K562 (cell line): ENCODE data around the gene NFIC. TPM values are rescaled to one million over a fixed set of nuclear protein-coding genes. Genes with fewer than 3 reads are reported as not detected.

Source experiments
- ATAC-seq: fragments of 200-7000 bp; cut with Tn5 transposase; 3 replicates; pipeline ENCODE4 v1.9.1; 2020; ENCODE audit warnings: moderate library complexity
- BruUV-seq: library from RNA; stranded (reverse); fragments of 400-500 nt; replicated peaks from 2 replicates; lab custom pipeline; 2021; lab: Mats Ljungman, UMichigan
- CTCF ChIA-PET: fragments of 300-600 bp; formaldehyde crosslinking; extraction: SDS; loops from one replicate; lab custom pipeline; 2021; ENCODE audit warnings: low intra/inter-chr PET ratio; lab: Yijun Ruan, JAX
- POLR2A ChIA-PET: fragments of 300-600, 350-650 bp; sonication (Branson Sonifier 250); formaldehyde crosslinking; extraction: SDS; loops from one replicate; lab custom pipeline; 2021; ENCODE audit warnings: antibody characterized with exemption, inconsistent platforms; lab: Yijun Ruan, JAX
- DNase-seq, 4 experiments: peaks; one replicate each; pipeline versions ENCODE4 v3.0.0 to v3.0.0-alpha.2; 2011 to 2018; ENCODE audit warnings: low spot score in 3 of 4, mixed read lengths in 3 of 4; ENCODE audit errors: extremely low read depth in 1 of 4
- FAIRE-seq: peaks from 2 replicates; lab custom pipeline; 2011; peaks lifted over from hg19 to GRCh38; lab: Jason Lieb, UNC
- H2AFZ ChIP-seq: 2 replicates; pipeline ENCODE4 v1.6.0; 2011; ENCODE audit warnings: low read depth, low read length, control low read depth, inconsistent platforms
- H3K27ac ChIP-seq: fragments of 200-600 bp; 3 replicates; pipeline ENCODE4 v1.8.0; 2011; ENCODE audit warnings: low read depth, mild to moderate bottlenecking, control low read depth, inconsistent platforms, low read length, moderate library complexity, mixed read lengths; ENCODE audit errors: extremely low read depth
- H3K27me3 ChIP-seq, 2 experiments: fragments of 300-600 bp in 1 of 2; 2 replicates in 1 of 2; 3 replicates in 1 of 2; pipeline versions ENCODE4 v1.6.0 to v1.8.0; 2011; ENCODE audit warnings: inconsistent platforms in 2 of 2, low read length in 2 of 2, mild to moderate bottlenecking in 1 of 2, mixed read lengths in 1 of 2, moderate library complexity in 1 of 2; ENCODE audit not compliant: control insufficient read depth in 2 of 2, insufficient read depth in 2 of 2
- H3K36me3 ChIP-seq: fragments of 300-600 bp; 3 replicates; pipeline ENCODE4 v1.8.0; 2011; ENCODE audit warnings: mild to moderate bottlenecking, low read length, inconsistent platforms; ENCODE audit not compliant: control insufficient read depth, insufficient read depth
- H3K4me1 ChIP-seq, 2 experiments: fragments of 200-600 bp in 1 of 2; replicated peaks in 1 of 2; 2 replicates in 1 of 2; 3 replicates in 1 of 2; pipeline versions ENCODE4 v1.5.1 to v1.8.0; 2011; ENCODE audit warnings: inconsistent platforms in 2 of 2, low read length in 2 of 2, mild to moderate bottlenecking in 1 of 2, mixed read lengths in 1 of 2, moderate library complexity in 1 of 2; ENCODE audit not compliant: control insufficient read depth in 2 of 2, insufficient read depth in 2 of 2
- H3K4me2 ChIP-seq: 2 replicates; pipeline ENCODE4 v1.6.1; 2011; ENCODE audit warnings: low read length, control low read depth, inconsistent platforms, mixed read lengths; ENCODE audit not compliant: insufficient read depth
- H3K4me3 ChIP-seq: fragments of 200-600 bp; sonication (generic), shearing (Covaris generic); 2 replicates; pipeline ENCODE4 v1.5.1; 2016; ENCODE audit warnings: control low read depth, inconsistent platforms
- H3K79me2 ChIP-seq: fragments of 200-600 bp; 3 replicates; pipeline ENCODE4 v1.8.0; 2011; ENCODE audit warnings: low read length, inconsistent platforms; ENCODE audit not compliant: control insufficient read depth, insufficient read depth
- H3K9ac ChIP-seq, 2 experiments: 2 replicates each; pipeline versions ENCODE4 v1.6.0 to v1.6.1; 2011; ENCODE audit warnings: low read depth in 2 of 2, low read length in 2 of 2, control low read depth in 1 of 2, inconsistent platforms in 1 of 2, mild to moderate bottlenecking in 1 of 2, mixed read lengths in 1 of 2; ENCODE audit not compliant: insufficient read depth in 1 of 2
- H3K9me1 ChIP-seq: one replicate; pipeline ENCODE4 v1.6.0; 2011; ENCODE audit warnings: inconsistent platforms, mild to moderate bottlenecking, low read length, moderate library complexity; ENCODE audit not compliant: control insufficient read depth, insufficient read depth
- H3K9me3 ChIP-seq: replicated peaks from 2 replicates; pipeline ENCODE4 v1.5.1; 2011; ENCODE audit warnings: low read depth, low read length, inconsistent platforms; ENCODE audit not compliant: control insufficient read depth, insufficient read depth
- H4K20me1 ChIP-seq: replicated peaks from 2 replicates; pipeline ENCODE4 v1.6.1; 2011; ENCODE audit warnings: low read length, inconsistent platforms, mixed read lengths; ENCODE audit not compliant: control insufficient read depth, insufficient read depth
- BCOR ChIP-seq: fragments of 450-650 bp; IDR thresholded peaks from 2 replicates; pipeline ENCODE4 v1.6.1; 2016
- EP300 ChIP-seq: IDR thresholded peaks from 2 replicates; pipeline ENCODE4 v1.6.1; 2012; ENCODE audit warnings: low read length, improper control_type of control experiment
- HBP1 ChIP-seq: fragments of 450-650 bp; formaldehyde crosslinking; IDR thresholded peaks from 2 replicates; pipeline ENCODE4 v1.4.0; 2022; ENCODE audit warnings: missing genetic modification characterization
- RCOR1 ChIP-seq, 2 experiments: IDR thresholded peaks; 2 replicates each; pipeline ENCODE4 v1.6.1; 2012; ENCODE audit warnings: low read depth in 2 of 2, low read length in 2 of 2, borderline replicate concordance in 1 of 2, improper control_type of control experiment in 1 of 2
- SMARCB1 ChIP-seq: IDR thresholded peaks from 2 replicates; pipeline ENCODE4 v1.6.1; 2011; ENCODE audit warnings: improper control_type of control experiment, low read depth; ENCODE audit not compliant: insufficient read length
- TEAD1 ChIP-seq, 2 experiments: fragments of 450-650 bp in 1 of 2; sonication (generic) in 1 of 2; formaldehyde crosslinking; IDR thresholded peaks; 2 replicates each; pipeline versions ENCODE4 v1.4.0 to v1.8.0; 2020 to 2022; ENCODE audit warnings: mild to moderate bottlenecking in 2 of 2, missing genetic modification reagents in 1 of 2
- XRCC3 ChIP-seq: fragments of 450-650 bp; IDR thresholded peaks from 2 replicates; pipeline ENCODE4 v1.6.1; 2017; ENCODE audit warnings: mild to moderate bottlenecking, moderate library complexity
- ZBTB5 ChIP-seq: fragments of 450-650 bp; IDR thresholded peaks from 2 replicates; pipeline ENCODE4 v1.6.1; 2017; ENCODE audit warnings: antibody characterized with exemption
- ZFP36 ChIP-seq: fragments of 150-350 bp; IDR thresholded peaks from 2 replicates; pipeline ENCODE4 v1.6.1; 2018; ENCODE audit warnings: low read length, low read depth; ENCODE audit not compliant: partially characterized antibody
- ZNF280A ChIP-seq: fragments of 450-650 bp; IDR thresholded peaks from 2 replicates; pipeline ENCODE4 v1.6.1; 2018; ENCODE audit warnings: mild to moderate bottlenecking, low read depth; ENCODE audit not compliant: partially characterized antibody
- ZNF740 ChIP-seq, 3 experiments: fragments of 200-800 bp in 1 of 3; sonication (Bioruptor generic) in 1 of 3; sonication (generic) in 1 of 3; formaldehyde crosslinking in 1 of 3; IDR thresholded peaks; 2 replicates each; pipeline versions ENCODE4 v1.6.1 to v1.8.0; 2016 to 2022; ENCODE audit warnings: mild to moderate bottlenecking in 2 of 3, missing compliant biosample characterization in 2 of 3, missing genetic modification characterization in 2 of 3, missing genetic modification reagents in 1 of 3
- WGBS: fragments of 100-300 bp; shearing (Covaris generic); methylation state at CpG from one replicate; pipeline ENCODE4 v1.1.6; 2016; ENCODE audit warnings: low coverage, mixed read lengths; ENCODE audit not compliant: insufficient coverage; ENCODE audit errors: missing lambda C conversion rate; 5-methylcytosine and 5-hydroxymethylcytosine counted together
- in situ Hi-C: fragments of 300-500 bp; cut with MboI; formaldehyde crosslinking; loops from 4 replicates; pipeline ENCODE4 v1.15.0; 2018; ENCODE audit warnings: inconsistent platforms, mixed read lengths
- intact Hi-C: fragments of 100-400 bp; cut with micrococcal nuclease; formaldehyde crosslinking; loops from 2 replicates; pipeline ENCODE4 v1.14.2; 2022
- polyA plus RNA-seq, 8 experiments: library from polyadenylated mRNA; depleted of rRNA in 4 of 8; stranded (reverse) in 5 of 8; unstranded in 3 of 8; fragments of >200 nt; fragmentation: Nextera tagmentation in 2 of 8; fragmentation: Illumina TruSeq in 1 of 8; extraction: Ambion mirVana in 2 of 8; extraction: Trizol in 1 of 8; gene quantifications; 2 replicates each; pipeline versions ENCODE4 v1.2.1 to v1.2.3, GENCODE V29; 2011 to 2014; ENCODE audit warnings: inconsistent platforms in 1 of 8, missing spikeins in 1 of 8
- total RNA-seq, 7 experiments: library from RNA; depleted of rRNA in 6 of 7; stranded (reverse); fragments of >200 nt in 6 of 7; fragmentation: Illumina TruSeq in 2 of 7; extraction: Trizol in 2 of 7; gene quantifications; 2 replicates each; pipeline versions ENCODE4 v1.2.1 to v1.2.3, GENCODE V29; 2011 to 2021; ENCODE audit warnings: low replicate concordance in 1 of 7

The NFIC gene
- total and polyA plus RNA-seq, 9 of the 15 experiments (the other 6 are each of a cell fraction or from before 2014, with no cell fraction given), result 0.71 to 62.1 (median 6.9) TPM

- no peaks in the 10 kb centered on the region for H3K27me3 ChIP-seq
- 84% methylated on average over 11 of the region's 19 CpGs for WGBS
- ATAC-seq, result no peak
- peaks cover 0 to 47% of the 10 kb centered on the region in 2 experiments; a peak in 2 of 5 replicates for H3K4me1 ChIP-seq
- H2AFZ ChIP-seq, result no peak overlapping the region
- CTCF ChIA-PET, result no interaction called here
- no peaks in the 10 kb centered on the region for H3K9me1 ChIP-seq
- POLR2A ChIA-PET, result no interaction called here
- peaks cover 8% of the 10 kb centered on the region for H4K20me1 ChIP-seq
- DNase-seq, result peak in 1 of 4 experiments; percentile 19
- BruUV-seq, result no TSS peak
- H3K9me3 ChIP-seq, result no peaks in the 10 kb centered on the region
- no peak overlapping the region for H3K4me2 ChIP-seq
- no peak overlapping the region for H3K9ac ChIP-seq
- FAIRE-seq, result no peak
- in situ Hi-C loops (no loop called here), intact Hi-C loops (no loop called here)
- H3K4me3 ChIP-seq, result no peak overlapping the region
- peaks cover 5% of the 10 kb centered on the region; the same call in 2 of the 3 replicates for H3K79me2 ChIP-seq
- H3K36me3 ChIP-seq, result peaks cover 88% of the 10 kb centered on the region
- H3K27ac ChIP-seq, result no peak overlapping the region
- TF ChIP-seq ZNF740 (CRISPR knock-in tag; IDR thresholded peaks at IDR 0.05), result 0 out of 2 replicates have a peak, but pooled peaks have one; percentile 40
- TF ChIP-seq ZNF740 (tag; IDR thresholded peaks at IDR 0.05), result no peak
- peak; percentile 64 for TF ChIP-seq BCOR
- TF ChIP-seq XRCC3, result no peak
- peak; percentile 78 for TF ChIP-seq ZFP36
- TF ChIP-seq RCOR1 (IDR thresholded peaks at IDR 0.05; ENCODE audit: borderline replicate concordance in 1 of 2, low read depth in 2 of 2, low read length in 2 of 2), result peak in 1 of 2 experiments; percentile 37; a peak in 1 of 4 replicates
- no peak for TF ChIP-seq SMARCB1
- TF ChIP-seq ZBTB5, result no peak
- 0 out of 4 replicates have a peak, but pooled peaks of 1 of the 2 experiments have one; percentile 23 for TF ChIP-seq TEAD1 (CRISPR knock-in tag; IDR thresholded peaks at IDR 0.05)
- no peak for TF ChIP-seq ZNF280A
- TF ChIP-seq EP300, result no peak
- no peak for TF ChIP-seq HBP1 (CRISPR knock-in tag)
Observed at GRCh38 chr19:3458229-3459088, 92.1 kb downstream of the NFIC start.
